Stomach (tissue), 9 donors: ENCODE results near the gene GPR63. TPM values are rescaled to one million over a fixed set of nuclear protein-coding genes. Genes with fewer than 3 reads are reported as not detected.

ENCODE experiments used
- DNase-seq, 2 donors: peaks; one replicate each; pipeline versions ENCODE4 v3.0.0 to v3.0.0-alpha.2; 2013 to 2019
- H3K27ac ChIP-seq, 5 donors: fragments of 200-600 bp in 4 of 5; sonication (generic) in 4 of 5; one replicate each; pipeline ENCODE4 v1.5.1; 2013 to 2019; ENCODE audit warnings: mild to moderate bottlenecking in 1 of 5, moderate library complexity in 1 of 5
- H3K27me3 ChIP-seq, 3 donors: fragments of 200-600 bp; sonication (generic); one replicate each; pipeline ENCODE4 v1.5.1; 2017 to 2019; ENCODE audit warnings: mixed run types in 1 of 3
- H3K36me3 ChIP-seq, 4 donors: fragments of 200-600 bp; sonication (generic); 1 replicate in 3 of 4; 2 replicates in 1 of 4; pipeline ENCODE4 v1.5.1; 2016 to 2019
- H3K4me1 ChIP-seq, 4 donors: fragments of 200-600 bp; sonication (generic); one replicate each; pipeline ENCODE4 v1.5.1; 2016 to 2019
- H3K4me3 ChIP-seq, 4 donors: fragments of 200-600 bp; sonication (generic) in 3 of 4; one replicate each; pipeline ENCODE4 v1.5.1; 2016 to 2019; ENCODE audit warnings: mild to moderate bottlenecking in 1 of 4
- H3K9me3 ChIP-seq, 4 donors: fragments of 200-600 bp; sonication (generic); one replicate each; pipeline ENCODE4 v1.5.1; 2016 to 2019
- CTCF ChIP-seq, 7 experiments: fragments of 450-650 bp in 4 of 7; fragments of 200-600 bp in 3 of 7; sonication (generic) in 3 of 7; IDR thresholded peaks; one replicate each; pipeline ENCODE4 v1.5.1; 2016 to 2019; ENCODE audit warnings: antibody characterized with exemption in 7 of 7, control low read depth in 2 of 7, mild to moderate bottlenecking in 1 of 7
- EP300 ChIP-seq: sonication (generic); formaldehyde crosslinking; IDR thresholded peaks from one replicate; pipeline ENCODE4 v1.6.1; 2017; ENCODE audit warnings: antibody characterized with exemption
- POLR2A ChIP-seq, 4 donors: fragments of 450-650 bp; IDR thresholded peaks; one replicate each; pipeline ENCODE4 v1.6.1; 2016; ENCODE audit warnings: antibody characterized with exemption in 4 of 4, control low read depth in 2 of 4, mild to moderate bottlenecking in 1 of 4, moderate library complexity in 1 of 4
- POLR2AphosphoS5 ChIP-seq, 3 donors: sonication (generic); formaldehyde crosslinking; IDR thresholded peaks; one replicate each; pipeline ENCODE4 v1.6.1; 2016; ENCODE audit warnings: antibody characterized with exemption in 3 of 3
- WGBS, 5 donors: extraction: QIAGEN DNeasy Blood & Tissue Kit in 3 of 5; methylation state at CpG; one replicate each; pipeline versions ENCODE4 v1.1.5 to v1.1.7; 2013 to 2018; 5-methylcytosine and 5-hydroxymethylcytosine counted together
- intact Hi-C: fragments of 100-400 bp; cut with DNase I; formaldehyde crosslinking; loops from one replicate; pipeline ENCODE4 v1.15.1; 2023; ENCODE audit warnings: low total_unique reads
- polyA plus RNA-seq, 3 donors: library from polyadenylated mRNA; stranded (reverse); fragments of 200-250 nt; gene quantifications; one replicate each; pipeline ENCODE4 v1.2.3, GENCODE V29; 2013
- total RNA-seq, 5 donors: library from RNA; depleted of rRNA; stranded (reverse); fragments of >200 nt; gene quantifications; one replicate each; pipeline versions ENCODE4 v1.1.0 to v1.2.3, GENCODE V29; 2014 to 2016
- donor health status: healthy with polysubstance abuse.
- donor health status: Bipolar disorder and iron deficiency.
- donor health status: healthy.

GPR63 gene
- total and polyA plus RNA-seq, 8 donors: 0.29 to 7.7 (median 0.60) TPM; not detected in 2

DNA sequence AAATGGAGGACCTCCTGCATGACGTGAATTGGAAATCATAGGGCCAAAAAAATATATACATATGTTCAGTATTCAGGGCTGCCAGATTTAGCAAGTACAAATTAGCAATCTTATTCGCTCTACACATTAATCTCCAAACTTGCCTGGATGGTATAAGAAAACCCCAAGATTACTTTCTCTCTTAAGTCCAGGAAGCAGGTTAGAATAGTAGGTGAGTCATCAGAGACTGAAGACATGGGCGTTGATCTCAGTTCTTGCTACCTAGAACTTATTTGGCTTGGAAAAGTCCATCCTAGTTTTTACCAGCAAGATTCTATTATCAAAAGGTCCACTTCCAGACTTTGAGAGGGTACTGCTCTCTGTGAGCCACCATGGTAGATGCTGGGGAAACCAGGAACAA, 47.4 kb downstream of the GPR63 start:
- H3K27ac ChIP-seq: no peak overlapping the region
- no peaks in the 10 kb centered on the region for H3K4me1 ChIP-seq
- WGBS, 5 donors: 74 to 82% (median 81%) methylated on average over 3 of the region's 3 CpGs
- no peak overlapping the region for H3K4me3 ChIP-seq
- no peaks in the 10 kb centered on the region for H3K27me3 ChIP-seq
- H3K9me3 ChIP-seq: no peaks in the 10 kb centered on the region
- H3K36me3 ChIP-seq: no peaks in the 10 kb centered on the region
- DNase-seq: no peak
- intact Hi-C loops: no loop called here
- no peak for TF ChIP-seq POLR2A (IDR thresholded peaks at IDR 0.05)
- no peak for TF ChIP-seq CTCF (IDR thresholded peaks at IDR 0.05)
- no peak for TF ChIP-seq POLR2AphosphoS5 (IDR thresholded peaks at IDR 0.05)
- TF ChIP-seq EP300: no peak

DNA sequence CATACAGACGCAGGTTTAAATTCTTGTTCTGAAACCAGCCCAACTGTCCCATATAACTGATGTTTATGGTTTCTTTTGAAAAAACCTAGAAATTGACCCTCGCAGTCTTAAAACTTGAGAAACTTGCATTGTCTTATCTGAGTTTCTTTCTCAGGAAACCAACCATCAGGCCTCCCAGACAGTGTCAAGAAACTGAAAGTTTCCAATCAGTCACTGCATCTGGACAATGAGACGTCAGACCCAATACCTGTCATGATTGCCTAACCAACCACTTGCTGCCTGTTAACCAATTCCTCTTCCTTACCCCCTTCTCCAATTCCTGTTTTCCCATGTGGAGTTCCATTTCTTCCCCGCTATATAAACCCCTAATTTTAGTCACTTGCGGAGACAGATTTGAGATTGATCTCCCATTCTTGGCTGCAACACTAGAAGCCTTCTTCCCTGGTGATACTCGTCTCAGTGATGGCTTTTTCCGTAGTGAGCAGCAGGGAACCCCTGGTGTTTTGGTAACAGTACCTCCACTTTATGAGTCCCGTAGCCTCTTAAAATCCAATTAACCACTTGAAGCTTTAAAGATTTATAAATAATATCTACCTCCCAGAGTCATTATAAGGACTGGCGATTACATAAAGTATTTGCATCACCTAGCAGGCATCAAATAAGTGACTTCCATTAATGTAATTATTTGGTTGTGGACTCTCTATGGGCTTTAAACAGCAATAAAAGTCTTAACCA, 49.3 kb downstream of the GPR63 start:
- H3K27me3 ChIP-seq: no peaks in the 10 kb centered on the region
- 70 to 77% (median 75%) methylated on average over 9 of the region's 9 CpGs for WGBS, 5 donors
- intact Hi-C loops: no loop called here
- H3K27ac ChIP-seq: no peak overlapping the region
- H3K36me3 ChIP-seq: no peaks in the 10 kb centered on the region
- no peak for DNase-seq
- no peaks in the 10 kb centered on the region for H3K9me3 ChIP-seq
- H3K4me3 ChIP-seq: no peak overlapping the region
- TF ChIP-seq EP300: no peak
- no peak for TF ChIP-seq POLR2A (IDR thresholded peaks at IDR 0.05)
- no peak for TF ChIP-seq CTCF (IDR thresholded peaks at IDR 0.05)
- TF ChIP-seq POLR2AphosphoS5 (IDR thresholded peaks at IDR 0.05): no peak
- no peaks in the 10 kb centered on the region for H3K4me1 ChIP-seq

DNA sequence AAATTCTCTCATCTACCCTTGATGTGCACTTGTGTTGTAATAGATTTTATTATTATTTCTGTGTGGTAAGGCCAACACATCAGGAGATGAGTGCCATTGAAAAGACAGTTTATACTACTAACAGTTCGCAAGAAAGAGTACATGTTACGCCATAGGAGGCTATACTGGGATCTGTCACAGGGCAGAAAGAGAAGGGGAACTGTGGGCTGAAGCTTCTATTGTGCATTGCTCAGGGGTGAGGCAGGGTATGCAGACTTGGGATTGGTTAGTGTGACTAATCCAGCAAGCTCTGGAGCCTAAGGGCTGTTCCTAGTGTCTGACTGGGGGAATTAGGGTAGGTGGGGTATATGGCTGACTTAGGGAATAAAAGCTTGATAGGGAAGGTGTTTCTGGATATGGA, 50.9 kb downstream of the GPR63 start:
- TF ChIP-seq CTCF (IDR thresholded peaks at IDR 0.05) (no peak), POLR2A (IDR thresholded peaks at IDR 0.05) (no peak), EP300 (no peak), POLR2AphosphoS5 (IDR thresholded peaks at IDR 0.05) (no peak)
- intact Hi-C loops: no loop called here

DNA sequence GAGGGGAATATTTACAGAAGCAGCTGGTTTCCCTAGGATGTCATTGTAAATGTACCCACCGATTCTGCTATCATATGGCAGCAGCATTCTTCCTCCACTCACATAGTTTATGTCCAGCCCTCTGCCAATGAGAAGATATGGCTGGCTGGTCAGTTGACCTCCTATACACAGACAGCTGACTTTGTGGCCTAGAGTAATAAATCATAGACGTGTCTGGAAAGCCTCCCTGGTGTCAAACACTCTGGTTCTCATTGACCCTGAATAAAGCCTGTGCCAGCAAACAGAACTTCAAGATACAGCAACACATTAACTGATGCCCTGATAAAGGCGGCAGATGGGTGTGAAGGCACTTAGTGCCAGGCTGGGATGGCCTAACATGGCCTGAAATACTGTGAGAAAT, 52.6 kb downstream of the GPR63 start:
- no peaks in the 10 kb centered on the region for H3K36me3 ChIP-seq
- no peak overlapping the region for H3K27ac ChIP-seq
- H3K4me1 ChIP-seq: no peaks in the 10 kb centered on the region
- DNase-seq: no peak
- WGBS, 5 donors: 18 to 37% (median 35%) methylated on average over 3 of the region's 3 CpGs
- H3K27me3 ChIP-seq: no peaks in the 10 kb centered on the region
- intact Hi-C loops: no loop called here
- no peak for TF ChIP-seq POLR2A (IDR thresholded peaks at IDR 0.05)
- no peak for TF ChIP-seq CTCF (IDR thresholded peaks at IDR 0.05)
- no peak overlapping the region for H3K4me3 ChIP-seq
- H3K9me3 ChIP-seq: no peaks in the 10 kb centered on the region

More for the DNA sequence above, 50.9 kb downstream of the GPR63 start:
- whole genome bisulfite sequencing, 5 donors: 89 to 97% (median 94%) methylated on average over 2 of the region's 2 CpGs
- H3K4me3 ChIP-seq: no peak overlapping the region
- H3K27me3 ChIP-seq: no peaks in the 10 kb centered on the region
- no peaks in the 10 kb centered on the region for H3K9me3 ChIP-seq
- no peak for DNase-seq
- H3K36me3 ChIP-seq: no peaks in the 10 kb centered on the region
- no peaks in the 10 kb centered on the region for H3K4me1 ChIP-seq
- H3K27ac ChIP-seq: no peak overlapping the region
